Measurements from ENCODE around the gene PPP1R14C. TPM values are rescaled to one million over a fixed set of nuclear protein-coding genes. Genes with fewer than 3 reads are reported as not detected.

PPP1R14C gene
- total and polyA plus RNA-seq, 2 experiments from 2014 or later = 1.1 to 1.4 TPM

GRCh38 chr6:150298030-150298380 is 155.2 kb downstream of the PPP1R14C start (continued):
- TF ChIP-seq CREB1 (CRISPR knock-in tag; IDR thresholded peaks at IDR 0.05; ENCODE audit: low read depth) (no peak), ZNF114 (CRISPR knock-in tag; IDR thresholded peaks at IDR 0.05) (no peak), POLR2AphosphoS5 (IDR thresholded peaks at IDR 0.05; ENCODE audit: low read depth) (no peak), JUNB (IDR thresholded peaks at IDR 0.05; ENCODE audit: unreplicated experiment) (no peak), ZNF331 (CRISPR knock-in tag; IDR thresholded peaks at IDR 0.05; ENCODE audit: low read depth) (no peak), STAT1 (IDR thresholded peaks at IDR 0.05; ENCODE audit: unreplicated experiment) (no peak), NANOG (IDR thresholded peaks at IDR 0.05; ENCODE audit: borderline replicate concordance) (no peak), EZH2 (IDR thresholded peaks at IDR 0.05; ENCODE audit: low read depth, unreplicated experiment) (no peak), ETS1 (IDR thresholded peaks at IDR 0.05) (no peak)

- H2AFZ ChIP-seq = no peak overlapping the region
- H3K79me2 ChIP-seq (replicated peaks; ENCODE audit: insufficient read depth) = no peaks in the 10 kb centered on the region
- no peaks in the 10 kb centered on the region; the same call in 1 of the 2 replicates for H3K36me3 ChIP-seq (ENCODE audit: insufficient read depth)
- H3K4me3 ChIP-seq = no peak overlapping the region
- Mint-ChIP-seq H3K27me3 (ENCODE audit: insufficient read depth, low read depth, poor library complexity) (no peaks in the 10 kb centered on the region), H3K9me3 (peaks cover 26% of the 10 kb centered on the region), H3K4me3 (no peak overlapping the region), H3K27ac (no peak overlapping the region), H3K36me3 (ENCODE audit: low read depth) (peaks cover 9% of the 10 kb centered on the region), H3K4me1 (0 out of 3 replicates have a peak, but pooled peaks cover 2% of the 10 kb centered on the region)
- no peaks in the 10 kb centered on the region for H3F3A ChIP-seq (replicated peaks; ENCODE audit: low read depth)
- H3K27me3 ChIP-seq (ENCODE audit: insufficient read depth) = no peaks in the 10 kb centered on the region
- no peak overlapping the region for H3K4me2 ChIP-seq
- TF ChIP-seq JUNB (IDR thresholded peaks at IDR 0.05; ENCODE audit: unreplicated experiment) (no peak), ETS1 (IDR thresholded peaks at IDR 0.05) (no peak), CTCF (conservative IDR thresholded peaks at IDR 0.05; ENCODE audit: low read depth in 2 of 2) (no peak)
- no peaks in the 10 kb centered on the region for H4K20me1 ChIP-seq (replicated peaks; ENCODE audit: insufficient read depth)
- DNase-seq (ENCODE audit: low spot score) (no peak), ATAC-seq (no peak)
- H3K27ac ChIP-seq (ENCODE audit: low read depth) = no peak overlapping the region
- H3K4me1 ChIP-seq (ENCODE audit: insufficient read depth) = no peaks in the 10 kb centered on the region
- no peaks in the 10 kb centered on the region for H3K9me2 ChIP-seq (ENCODE audit: insufficient read depth)
Measured at GRCh38 chr6:150298676-150299075, 155.8 kb downstream of the PPP1R14C start.

Small RNAs within 50 kb of the gene (small RNA-seq; reads per million reads assigned to genes)
- not detected for gene RF01210 (ENCODE audit: low replicate concordance)

Other genes starting within 250 kb of the PPP1R14C start
- gene RAET1E, start 244.9 kb upstream of the PPP1R14C start, total RNA-seq (2014; rRNA removed; shearing (Covaris generic)) = not detected in 2 replicates
- gene RAET1E, start 244.9 kb upstream of the PPP1R14C start, polyA plus RNA-seq (2016; fragmentation: Nextera tagmentation; extraction: Ambion mirVana) = not detected in 2 replicates
- not detected in 2 replicates for gene RAET1G, start 219.9 kb upstream of the PPP1R14C start, total RNA-seq (2014; rRNA removed; shearing (Covaris generic))
- gene RAET1G, start 219.9 kb upstream of the PPP1R14C start, polyA plus RNA-seq (2016; fragmentation: Nextera tagmentation; extraction: Ambion mirVana) = not detected in 2 replicates
- gene ULBP2, start 201.0 kb upstream of the PPP1R14C start, total RNA-seq (2014; rRNA removed; shearing (Covaris generic)) = 1.1 TPM in 1 of 2 replicates, not detected in the other
- 0.21 TPM in 1 of 2 replicates, not detected in the other for gene ULBP2, start 201.0 kb upstream of the PPP1R14C start, polyA plus RNA-seq (2016; fragmentation: Nextera tagmentation; extraction: Ambion mirVana)
- 1.0 and 1.7 TPM in 2 replicates for gene ULBP1, start 179.1 kb upstream of the PPP1R14C start, total RNA-seq (2014; rRNA removed; shearing (Covaris generic))
- gene ULBP1, start 179.1 kb upstream of the PPP1R14C start, polyA plus RNA-seq (2016; fragmentation: Nextera tagmentation; extraction: Ambion mirVana) = 0.74 and 1.3 TPM in 2 replicates
- gene RAET1L, start 117.5 kb upstream of the PPP1R14C start, total RNA-seq (2014; rRNA removed; shearing (Covaris generic)) = not detected in 2 replicates
- gene RAET1L, start 117.5 kb upstream of the PPP1R14C start, polyA plus RNA-seq (2016; fragmentation: Nextera tagmentation; extraction: Ambion mirVana) = not detected in 2 replicates
- 3.3 and 4.2 TPM in 2 replicates for gene ULBP3, start 73.9 kb upstream of the PPP1R14C start, total RNA-seq (2014; rRNA removed; shearing (Covaris generic))
- gene ULBP3, start 73.9 kb upstream of the PPP1R14C start, polyA plus RNA-seq (2016; fragmentation: Nextera tagmentation; extraction: Ambion mirVana) = 0.56 and 0.60 TPM in 2 replicates
- gene IYD, start 226.0 kb downstream of the PPP1R14C start, total RNA-seq (2014; rRNA removed; shearing (Covaris generic)) = not detected in 2 replicates
- gene IYD, start 226.0 kb downstream of the PPP1R14C start, polyA plus RNA-seq (2016; fragmentation: Nextera tagmentation; extraction: Ambion mirVana) = not detected in 2 replicates